Testis (tissue), 3 donors: ENCODE results near the gene TTC7B. TPM values are rescaled to one million over a fixed set of nuclear protein-coding genes. Genes with fewer than 3 reads are reported as not detected.

Experiments
- DNase-seq: peaks from one replicate; pipeline ENCODE4 v3.0.0-alpha.2; 2019
- H3K27ac ChIP-seq, 2 donors: fragments of 200-600 bp; sonication (generic); one replicate each; pipeline ENCODE4 v1.5.1; 2019
- H3K27me3 ChIP-seq: fragments of 200-600 bp; sonication (generic); one replicate; pipeline ENCODE4 v1.5.1; 2019
- H3K36me3 ChIP-seq: fragments of 200-600 bp; sonication (generic); one replicate; pipeline ENCODE4 v1.5.1; 2017; ENCODE audit warnings: low read depth; ENCODE audit errors: missing control alignments
- H3K4me1 ChIP-seq: fragments of 200-600 bp; sonication (generic); one replicate; pipeline ENCODE4 v1.5.1; 2019
- H3K4me3 ChIP-seq, 2 donors: fragments of 200-600 bp; sonication (generic); one replicate each; pipeline ENCODE4 v1.5.1; 2017 to 2019
- H3K9me3 ChIP-seq: fragments of 200-600 bp; sonication (generic); one replicate; pipeline ENCODE4 v1.5.1; 2017
- POLR2A ChIP-seq: fragments of 450-650 bp; IDR thresholded peaks from one replicate; pipeline ENCODE4 v1.6.1; 2017; ENCODE audit warnings: antibody characterized with exemption, mild to moderate bottlenecking, moderate library complexity
- WGBS, 2 donors: methylation state at CpG; one replicate each; pipeline ENCODE4 v1.1.5; 2018; 5-methylcytosine and 5-hydroxymethylcytosine counted together
- intact Hi-C: fragments of 100-400 bp; cut with DNase I; formaldehyde crosslinking; loops from one replicate; pipeline ENCODE4 v1.15.1; 2023; ENCODE audit warnings: low total_unique reads
- polyA plus RNA-seq: library from polyadenylated mRNA; stranded (reverse); fragments of 350-450 nt; fragmentation: Illumina TruSeq; extraction: RNeasy Lipid Tissue Mini Kit (QIAGEN cat#74804); gene quantifications from one replicate; pipeline ENCODE4 v1.2.3, GENCODE V29; 2014; ENCODE audit warnings: low read depth, low replicate concordance; ENCODE audit not compliant: insufficient read depth
- total RNA-seq, 2 donors: library from RNA; depleted of rRNA; stranded (reverse); fragments of >200 nt; gene quantifications; one replicate each; pipeline ENCODE4 v1.2.3, GENCODE V29; 2016
- TF ChIP-seq, protein P1 (sequence below), 3 experiments: fragments of 450-650 bp in 2 of 3; fragments of 200-600 bp in 1 of 3; sonication (generic) in 1 of 3; IDR thresholded peaks; one replicate each; pipeline ENCODE4 v1.5.1; 2016 to 2019; ENCODE audit warnings: antibody characterized with exemption in 3 of 3, mild to moderate bottlenecking in 2 of 3, moderate library complexity in 1 of 3

TTC7B gene
- total and polyA plus RNA-seq, 3 donors from 2014 or later, result 11.3 to 17.0 (median 12.1) TPM

DNA sequence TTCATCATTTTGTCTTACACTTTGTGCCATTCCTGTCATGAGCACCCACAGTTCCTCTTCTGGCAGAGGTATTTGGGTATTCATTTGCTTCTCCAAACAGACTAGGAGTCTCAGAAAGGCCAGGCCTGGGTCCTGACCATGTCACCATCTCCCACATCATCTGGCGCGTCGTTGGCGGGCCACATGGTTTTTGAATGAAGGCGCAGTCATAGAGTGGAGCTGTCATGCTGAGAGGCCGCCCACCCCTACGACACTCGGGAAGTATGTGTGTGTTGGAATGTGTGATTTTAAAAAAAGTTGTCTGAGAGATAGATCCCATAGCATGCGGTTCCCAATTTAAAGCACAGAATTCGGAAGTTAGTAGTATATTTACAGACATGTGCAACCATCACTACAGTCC, 15.6 kb upstream of the TTC7B start:
- TF ChIP-seq, protein P1, sequence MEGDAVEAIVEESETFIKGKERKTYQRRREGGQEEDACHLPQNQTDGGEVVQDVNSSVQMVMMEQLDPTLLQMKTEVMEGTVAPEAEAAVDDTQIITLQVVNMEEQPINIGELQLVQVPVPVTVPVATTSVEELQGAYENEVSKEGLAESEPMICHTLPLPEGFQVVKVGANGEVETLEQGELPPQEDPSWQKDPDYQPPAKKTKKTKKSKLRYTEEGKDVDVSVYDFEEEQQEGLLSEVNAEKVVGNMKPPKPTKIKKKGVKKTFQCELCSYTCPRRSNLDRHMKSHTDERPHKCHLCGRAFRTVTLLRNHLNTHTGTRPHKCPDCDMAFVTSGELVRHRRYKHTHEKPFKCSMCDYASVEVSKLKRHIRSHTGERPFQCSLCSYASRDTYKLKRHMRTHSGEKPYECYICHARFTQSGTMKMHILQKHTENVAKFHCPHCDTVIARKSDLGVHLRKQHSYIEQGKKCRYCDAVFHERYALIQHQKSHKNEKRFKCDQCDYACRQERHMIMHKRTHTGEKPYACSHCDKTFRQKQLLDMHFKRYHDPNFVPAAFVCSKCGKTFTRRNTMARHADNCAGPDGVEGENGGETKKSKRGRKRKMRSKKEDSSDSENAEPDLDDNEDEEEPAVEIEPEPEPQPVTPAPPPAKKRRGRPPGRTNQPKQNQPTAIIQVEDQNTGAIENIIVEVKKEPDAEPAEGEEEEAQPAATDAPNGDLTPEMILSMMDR (IDR thresholded peaks at IDR 0.05), result no peak
- no peak for TF ChIP-seq POLR2A
- Histone ChIP-seq H3K4me3 (no peak overlapping the region), H3K36me3 (no peaks in the 10 kb centered on the region), H3K4me1 (peaks cover 4% of the 10 kb centered on the region), H3K9me3 (no peaks in the 10 kb centered on the region), H3K27ac (no peak overlapping the region), H3K27me3 (no peaks in the 10 kb centered on the region)
- no peak for DNase-seq
- 94 to 96% methylated on average over 10 of the region's 10 CpGs for WGBS, 2 donors
- intact Hi-C loops, result no loop called here

DNA sequence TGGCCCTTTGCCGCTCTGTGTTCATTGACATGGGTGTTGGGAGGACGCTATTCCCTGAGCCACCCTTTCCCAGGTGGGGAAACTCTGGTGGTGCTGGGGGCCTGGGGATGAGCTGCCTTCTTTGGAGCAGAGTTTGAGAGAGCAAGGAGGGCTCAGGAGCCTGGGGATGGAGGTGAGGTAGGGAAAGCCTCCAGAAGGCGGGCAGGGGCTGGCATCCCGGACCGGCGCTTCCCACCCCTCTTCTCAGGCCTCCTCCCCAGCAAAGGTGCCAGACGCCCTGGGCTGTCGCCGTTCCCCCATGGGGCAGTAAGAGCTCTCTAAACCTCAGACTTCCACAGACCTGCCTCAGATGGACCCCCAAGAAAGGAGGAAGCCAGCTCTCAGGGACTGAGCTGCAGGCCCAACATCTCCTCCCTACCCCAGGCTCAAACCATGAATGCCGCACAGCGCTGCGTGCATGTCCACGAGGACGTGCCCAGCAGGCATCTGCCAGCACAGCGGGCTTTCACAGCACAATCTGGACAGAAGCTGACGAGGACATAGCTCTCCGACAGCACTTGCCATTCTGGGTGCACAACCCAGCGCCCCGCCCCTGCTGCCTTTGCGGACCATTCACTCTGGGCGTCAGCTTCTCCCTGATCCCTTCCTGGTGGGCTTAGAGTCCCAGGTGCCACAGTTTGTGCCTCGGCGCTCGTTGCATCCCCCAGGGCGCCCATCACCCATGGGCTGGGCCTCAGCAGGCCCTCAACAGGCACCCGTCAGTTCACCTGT, 14.9 kb upstream of the TTC7B start:
- peaks cover 4% of the 10 kb centered on the region for H3K4me1 ChIP-seq
- DNase-seq, result no peak
- no peaks in the 10 kb centered on the region for H3K9me3 ChIP-seq
- H3K36me3 ChIP-seq, result no peaks in the 10 kb centered on the region
- no peak overlapping the region for H3K4me3 ChIP-seq
- H3K27ac ChIP-seq, result no peak overlapping the region
- WGBS, 2 donors, result 93 to 96% methylated on average over 21 to 26 of the region's 26 CpGs
- intact Hi-C loops, result no loop called here
- no peaks in the 10 kb centered on the region for H3K27me3 ChIP-seq
- TF ChIP-seq POLR2A, result no peak
- TF ChIP-seq, protein P1 (IDR thresholded peaks at IDR 0.05), result no peak

DNA sequence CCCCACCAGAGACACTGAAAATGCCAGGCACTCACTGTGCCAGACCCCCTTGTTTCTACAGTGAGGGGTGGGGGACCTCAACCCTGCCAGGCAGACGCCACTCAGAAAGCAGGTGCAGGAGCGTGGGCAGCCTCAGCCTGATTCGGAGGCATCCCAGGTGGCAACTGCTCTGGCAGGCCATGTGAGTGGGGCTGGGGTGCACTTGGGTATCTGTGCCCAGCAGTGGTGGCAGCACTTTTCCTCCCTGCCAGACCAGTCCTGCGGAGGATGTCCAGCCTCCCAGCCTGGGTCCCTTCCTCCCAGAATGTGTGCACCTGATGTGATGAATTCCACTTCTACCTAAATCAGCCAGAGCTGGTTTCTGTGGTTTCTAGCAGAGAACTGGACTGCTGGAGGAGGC, 13.4 kb upstream of the TTC7B start:
- Histone ChIP-seq H3K27ac (no peak overlapping the region), H3K4me3 (no peak overlapping the region), H3K9me3 (no peaks in the 10 kb centered on the region), H3K36me3 (no peaks in the 10 kb centered on the region), H3K4me1 (peaks cover 4% of the 10 kb centered on the region), H3K27me3 (no peaks in the 10 kb centered on the region)
- WGBS, 2 donors, result 90 to 98% methylated on average over 4 of the region's 4 CpGs
- no peak for TF ChIP-seq POLR2A
- TF ChIP-seq, protein P1 (IDR thresholded peaks at IDR 0.05), result no peak
- intact Hi-C loops, result no loop called here
- no peak for DNase-seq

DNA sequence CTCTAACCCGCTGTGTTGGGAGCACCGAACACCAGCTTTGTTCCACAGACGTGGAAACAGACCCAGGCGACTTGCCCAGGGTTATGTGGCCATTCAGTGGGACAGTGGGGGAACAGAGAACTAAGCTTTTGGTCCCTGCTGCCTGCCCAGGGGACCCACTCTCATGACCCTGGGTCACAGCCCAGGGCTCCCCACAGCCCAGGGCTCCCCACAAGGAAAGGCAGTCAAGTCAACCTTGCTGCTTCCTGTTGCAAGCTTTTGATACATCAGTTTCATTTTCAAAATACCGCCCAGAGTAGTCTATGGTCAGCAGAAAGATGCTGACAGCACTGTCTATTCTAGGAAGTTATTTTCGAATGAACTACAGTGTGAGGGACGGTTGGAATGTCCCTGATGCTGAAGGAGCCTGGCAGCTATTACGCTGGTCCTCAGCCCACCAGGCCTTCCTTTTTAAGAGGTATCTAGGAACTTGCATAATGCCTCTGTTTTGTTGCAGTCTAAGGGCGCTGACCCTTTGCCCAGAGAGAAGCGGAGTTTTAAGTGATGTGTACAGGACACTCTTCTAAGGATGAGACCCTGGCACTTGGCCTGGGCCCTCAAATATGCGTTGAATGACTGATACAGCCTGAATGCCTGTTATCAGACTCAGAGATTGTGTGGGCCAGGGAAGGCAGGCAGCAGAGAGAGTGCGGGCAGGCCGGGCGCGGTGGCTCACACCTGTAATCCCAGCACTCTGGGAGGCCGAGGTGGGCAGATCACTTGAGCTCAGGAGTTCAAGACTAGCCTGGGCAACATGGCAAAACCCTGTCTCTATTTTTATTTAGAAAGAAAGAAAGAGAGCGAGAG, 12.6 kb upstream of the TTC7B start:
- no peaks in the 10 kb centered on the region for H3K36me3 ChIP-seq
- TF ChIP-seq POLR2A, result no peak
- TF ChIP-seq, protein P1 (IDR thresholded peaks at IDR 0.05), result no peak
- no peaks in the 10 kb centered on the region for H3K9me3 ChIP-seq
- peaks cover 4% of the 10 kb centered on the region for H3K4me1 ChIP-seq
- no peak for DNase-seq
- H3K27ac ChIP-seq, result peak overlapping the region; percentile 13 to 79
- 62 to 70% methylated on average over 17 of the region's 17 CpGs for WGBS, 2 donors
- no peaks in the 10 kb centered on the region for H3K27me3 ChIP-seq
- peak overlapping the region; percentile 21 to 42 for H3K4me3 ChIP-seq
- intact Hi-C loops, result no loop called here
